Stimulated activated CD4-positive, alpha-beta T cell treated with anti-CD3 and anti-CD28 coated beads, Interleukin-1b, Interleukin-23, amount 100 ng/mL, for 24 hours (primary cell): ENCODE results near the gene IGFBP2.

Source experiments
- DNase-seq, 4 experiments: peaks; one replicate each; pipeline ENCODE4 v3.0.0-alpha.2; 2020; ENCODE audit warnings: low read depth in 4 of 4, low spot score in 1 of 4

Gene IGFBP2

GRCh38 chr2:216680951-216681629 lies 47.9 kb downstream of the IGFBP2 start:
- DNase-seq: no peak

- no peak for DNase-seq
These were observed 48.5 kb downstream of the IGFBP2 start for GRCh38 chr2:216681683-216682082.

- DNase-seq: no peak
These were observed 50.6 kb downstream of the IGFBP2 start for GRCh38 chr2:216683846-216684245.

- DNase-seq: no peak
These were observed 52.2 kb downstream of the IGFBP2 start for GRCh38 chr2:216685327-216685875.

- DNase-seq: no peak
These were observed 53.9 kb downstream of the IGFBP2 start for GRCh38 chr2:216687111-216687510.

GRCh38 chr2:216687646-216688045 lies 54.4 kb downstream of the IGFBP2 start:
- DNase-seq: no peak

GRCh38 chr2:216688731-216689340 lies 55.6 kb downstream of the IGFBP2 start:
- DNase-seq: no peak

GRCh38 chr2:216689397-216689796 lies 56.2 kb downstream of the IGFBP2 start:
- DNase-seq: no peak

GRCh38 chr2:216690456-216690852 lies 57.2 kb downstream of the IGFBP2 start:
- DNase-seq: no peak

GRCh38 chr2:216690853-216691741 lies 57.9 kb downstream of the IGFBP2 start:
- no peak for DNase-seq

GRCh38 chr2:216692636-216693413 lies 59.6 kb downstream of the IGFBP2 start:
- DNase-seq: peak in 3 of 4 experiments; percentile 38 to 62 (median 61)

GRCh38 chr2:216693414-216694080 lies 60.3 kb downstream of the IGFBP2 start:
- DNase-seq: no peak

GRCh38 chr2:216694082-216694825 lies 61.0 kb downstream of the IGFBP2 start:
- DNase-seq: peak in 1 of 4 experiments; percentile 30

- no peak for DNase-seq
These were observed 61.6 kb downstream of the IGFBP2 start for GRCh38 chr2:216694826-216695217.

- no peak for DNase-seq
These were observed 62.2 kb downstream of the IGFBP2 start, which contains the start of gene IGFBP5 for GRCh38 chr2:216695401-216695821. TSS of gene IGFBP5 (minus strand) at chr2:216695549. CDS start at chr2:216694775, 774 bp downstream.

- DNase-seq: no peak
These were observed 63.1 kb downstream of the IGFBP2 start for GRCh38 chr2:216696321-216696720.

- DNase-seq: no peak
These were observed 63.7 kb downstream of the IGFBP2 start for GRCh38 chr2:216696751-216697560.

- DNase-seq: no peak
These were observed 65.1 kb downstream of the IGFBP2 start for GRCh38 chr2:216698293-216698692.

- DNase-seq: no peak
These were observed 65.7 kb downstream of the IGFBP2 start for GRCh38 chr2:216698895-216699294.
